Activated CD8-positive, alpha-beta memory T cell treated with anti-CD3 and anti-CD28 coated beads for 4 hours (primary cell): ENCODE data around the gene PPP1CA.

Source experiments
- DNase-seq, 2 donors: peaks; one replicate each; pipeline ENCODE4 v3.0.0-alpha.2; 2020; ENCODE audit warnings: low read depth in 2 of 2

PPP1CA gene

GRCh38 chr11:67382276-67383136, 19.2 kb downstream of the PPP1CA start:
- DNase-seq, result peak; percentile 68 to 71

- DNase-seq, result no peak
These were observed 20.2 kb downstream of the PPP1CA start for GRCh38 chr11:67381244-67381972.

- no peak for DNase-seq
These were observed 22.3 kb downstream of the PPP1CA start for GRCh38 chr11:67379061-67380058.

- no peak for DNase-seq
These were observed 23.1 kb downstream of the PPP1CA start for GRCh38 chr11:67378544-67378943.

GRCh38 chr11:67376873-67377808, 24.5 kb downstream of the PPP1CA start:
- DNase-seq, result no peak

- DNase-seq, result no peak
These were observed 25.4 kb downstream of the PPP1CA start for GRCh38 chr11:67376063-67376820.

- DNase-seq, result no peak
These were observed 26.2 kb downstream of the PPP1CA start for GRCh38 chr11:67375320-67376055.

GRCh38 chr11:67374571-67375281, 26.9 kb downstream of the PPP1CA start:
- no peak for DNase-seq

GRCh38 chr11:67373648-67374570, 27.7 kb downstream of the PPP1CA start:
- DNase-seq, result peak; percentile 62 to 70

GRCh38 chr11:67372993-67373647, 28.5 kb downstream of the PPP1CA start, which contains the start of gene CLCF1:
Gene CLCF1 (minus strand): TSS chr11:67373598. CDS start chr11:67373539, 59 bp downstream.
- DNase-seq, result no peak

GRCh38 chr11:67372321-67372992, 29.2 kb downstream of the PPP1CA start:
- no peak for DNase-seq

- DNase-seq, result no peak
These were observed 29.7 kb downstream of the PPP1CA start for GRCh38 chr11:67371911-67372320.

- no peak for DNase-seq
These were observed 30.3 kb downstream of the PPP1CA start for GRCh38 chr11:67371189-67371910.

GRCh38 chr11:67370351-67371076, 31.1 kb downstream of the PPP1CA start:
- DNase-seq, result no peak

GRCh38 chr11:67369801-67370284, 31.8 kb downstream of the PPP1CA start:
- DNase-seq, result no peak
